ENCODE results near the gene MAP1S. TPM values are rescaled to one million over a fixed set of nuclear protein-coding genes. Genes with fewer than 3 reads are reported as not detected.
A peak's percentile ranks its signal among the peaks of the same experiment; 100 is the strongest.

MAP1S gene
- total RNA-seq, 2 donors from 2014 or later = 48.1 to 57.1 TPM

GRCh38 chr19:17683078-17683477, 36.2 kb upstream of the MAP1S start:
- Histone ChIP-seq H3K4me3 (no peak overlapping the region), H3K27ac (no peak overlapping the region), H3K4me1 (no peaks in the 10 kb centered on the region), H3K9ac (ENCODE audit: low read depth in 2 of 2, low read length in 2 of 2) (no peak overlapping the region), H3K36me3 (no peaks in the 10 kb centered on the region), H3K9me3 (no peaks in the 10 kb centered on the region), H3K27me3 (peaks cover 24% of the 10 kb centered on the region)
- no peak for TF ChIP-seq CTCF (IDR thresholded peaks at IDR 0.05)
- intact Hi-C loops (cut with DNase I) = no loop called here
- no peak for DNase-seq

GRCh38 chr19:17684256-17684655, 35.0 kb upstream of the MAP1S start:
- H3K36me3 ChIP-seq = no peaks in the 10 kb centered on the region
- H3K4me1 ChIP-seq = no peaks in the 10 kb centered on the region
- no peaks in the 10 kb centered on the region for H3K9me3 ChIP-seq
- H3K4me3 ChIP-seq = no peak overlapping the region
- H3K27ac ChIP-seq = no peak overlapping the region
- no peak for DNase-seq
- no peak for TF ChIP-seq CTCF (IDR thresholded peaks at IDR 0.05)
- H3K9ac ChIP-seq (ENCODE audit: low read depth in 2 of 2, low read length in 2 of 2) = no peak overlapping the region
- intact Hi-C loops (cut with DNase I) = no loop called here
- peaks cover 32% of the 10 kb centered on the region for H3K27me3 ChIP-seq

- Histone ChIP-seq H3K4me3 (no peak overlapping the region), H3K9ac (ENCODE audit: low read depth in 2 of 2, low read length in 2 of 2) (no peak overlapping the region), H3K27me3 (peaks cover 32% of the 10 kb centered on the region), H3K4me1 (no peaks in the 10 kb centered on the region), H3K36me3 (no peaks in the 10 kb centered on the region), H3K9me3 (no peaks in the 10 kb centered on the region), H3K27ac (no peak overlapping the region)
- DNase-seq = no peak
- TF ChIP-seq CTCF (IDR thresholded peaks at IDR 0.05) = no peak
- intact Hi-C loops (cut with DNase I) = no loop called here
These were observed 33.7 kb upstream of the MAP1S start for GRCh38 chr19:17685451-17686022.

- H3K4me3 ChIP-seq = no peak overlapping the region
These were observed 33.2 kb upstream of the MAP1S start for GRCh38 chr19:17686023-17686521.

GRCh38 chr19:17686592-17687024, 32.7 kb upstream of the MAP1S start:
- no peaks in the 10 kb centered on the region for H3K9me3 ChIP-seq
- H3K4me1 ChIP-seq = no peaks in the 10 kb centered on the region
- intact Hi-C loops (cut with DNase I) = no loop called here
- peaks cover 32% of the 10 kb centered on the region for H3K27me3 ChIP-seq
- H3K36me3 ChIP-seq = no peaks in the 10 kb centered on the region
- peak; percentile 20 for DNase-seq
- no peak overlapping the region for H3K9ac ChIP-seq (ENCODE audit: low read depth in 2 of 2, low read length in 2 of 2)
- H3K27ac ChIP-seq = no peak overlapping the region
- no peak for TF ChIP-seq CTCF (IDR thresholded peaks at IDR 0.05)
- no peak overlapping the region for H3K4me3 ChIP-seq

More at GRCh38 chr19:17686023-17686521, 33.2 kb upstream of the MAP1S start:
- Histone ChIP-seq H3K36me3 (no peaks in the 10 kb centered on the region), H3K9ac (ENCODE audit: low read depth in 2 of 2, low read length in 2 of 2) (no peak overlapping the region), H3K4me1 (no peaks in the 10 kb centered on the region), H3K9me3 (no peaks in the 10 kb centered on the region), H3K27ac (no peak overlapping the region), H3K27me3 (peaks cover 32% of the 10 kb centered on the region)
- intact Hi-C loops (cut with DNase I) = no loop called here
- no peak for TF ChIP-seq CTCF (IDR thresholded peaks at IDR 0.05)
- DNase-seq = no peak
